Measurements from ENCODE around the gene CDC20. TPM values are rescaled to one million over a fixed set of nuclear protein-coding genes. Genes with fewer than 3 reads are reported as not detected.

CDC20 gene
- total RNA-seq, 1 experiment from 2014 or later: 296 TPM

DNA sequence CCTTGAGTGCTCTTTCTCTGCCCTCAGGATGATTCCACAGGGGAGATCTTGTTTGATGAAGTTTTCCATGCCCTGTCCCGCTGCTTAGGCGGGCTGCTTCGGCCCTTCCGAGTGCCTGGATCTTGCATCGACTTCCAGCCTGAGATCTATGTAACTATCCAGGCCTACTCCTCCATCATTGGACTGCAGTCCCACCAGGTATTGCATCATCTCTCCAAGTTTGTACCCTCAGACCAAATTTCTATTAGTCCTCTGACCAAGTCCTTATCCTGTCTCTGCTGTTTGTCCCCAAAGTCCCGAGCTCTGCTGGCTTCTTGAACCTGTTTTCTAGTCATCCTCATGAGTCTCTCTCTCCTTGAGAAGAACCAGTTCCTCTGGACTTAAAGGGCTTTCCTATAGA, 45.6 kb downstream of the CDC20 start:
- POLR2A ChIA-PET (ENCODE audit: low non-redundant PET): no interaction called here
- no TSS peak for BruUV-seq (replicated peaks)
- DNase-seq (ENCODE audit: low spot score): no peak
- H3K27ac ChIP-seq (ENCODE audit: low read depth, low read length, poor library complexity, severe bottlenecking): no peak overlapping the region
- H3K36me3 ChIP-seq (ENCODE audit: insufficient read depth, low read length, poor library complexity, severe bottlenecking): peaks cover 8% of the 10 kb centered on the region
- H3K4me3 ChIP-seq (ENCODE audit: low read depth, low read length, poor library complexity, severe bottlenecking): no peak overlapping the region
- no peaks in the 10 kb centered on the region for H3K27me3 ChIP-seq (replicated peaks; ENCODE audit: insufficient read depth, low read depth, low read length, poor library complexity)
- H3K4me1 ChIP-seq (ENCODE audit: insufficient read depth, low read length, poor library complexity, severe bottlenecking): no peaks in the 10 kb centered on the region
- no peak for TF ChIP-seq EZH2 (IDR thresholded peaks at IDR 0.05; ENCODE audit: borderline replicate concordance, low read depth, low read length, poor library complexity, severe bottlenecking)
- TF ChIP-seq, protein P1, sequence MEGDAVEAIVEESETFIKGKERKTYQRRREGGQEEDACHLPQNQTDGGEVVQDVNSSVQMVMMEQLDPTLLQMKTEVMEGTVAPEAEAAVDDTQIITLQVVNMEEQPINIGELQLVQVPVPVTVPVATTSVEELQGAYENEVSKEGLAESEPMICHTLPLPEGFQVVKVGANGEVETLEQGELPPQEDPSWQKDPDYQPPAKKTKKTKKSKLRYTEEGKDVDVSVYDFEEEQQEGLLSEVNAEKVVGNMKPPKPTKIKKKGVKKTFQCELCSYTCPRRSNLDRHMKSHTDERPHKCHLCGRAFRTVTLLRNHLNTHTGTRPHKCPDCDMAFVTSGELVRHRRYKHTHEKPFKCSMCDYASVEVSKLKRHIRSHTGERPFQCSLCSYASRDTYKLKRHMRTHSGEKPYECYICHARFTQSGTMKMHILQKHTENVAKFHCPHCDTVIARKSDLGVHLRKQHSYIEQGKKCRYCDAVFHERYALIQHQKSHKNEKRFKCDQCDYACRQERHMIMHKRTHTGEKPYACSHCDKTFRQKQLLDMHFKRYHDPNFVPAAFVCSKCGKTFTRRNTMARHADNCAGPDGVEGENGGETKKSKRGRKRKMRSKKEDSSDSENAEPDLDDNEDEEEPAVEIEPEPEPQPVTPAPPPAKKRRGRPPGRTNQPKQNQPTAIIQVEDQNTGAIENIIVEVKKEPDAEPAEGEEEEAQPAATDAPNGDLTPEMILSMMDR (conservative IDR thresholded peaks at IDR 0.05; ENCODE audit: low read depth, low read length): no peak
- no peaks in the 10 kb centered on the region for H3K9me3 ChIP-seq (ENCODE audit: low read depth, low read length, poor library complexity, severe bottlenecking)
- CTCF ChIA-PET: no interaction called here
- intact Hi-C loops (cut with micrococcal nuclease; ENCODE audit: unreplicated experiment): no loop called here

DNA sequence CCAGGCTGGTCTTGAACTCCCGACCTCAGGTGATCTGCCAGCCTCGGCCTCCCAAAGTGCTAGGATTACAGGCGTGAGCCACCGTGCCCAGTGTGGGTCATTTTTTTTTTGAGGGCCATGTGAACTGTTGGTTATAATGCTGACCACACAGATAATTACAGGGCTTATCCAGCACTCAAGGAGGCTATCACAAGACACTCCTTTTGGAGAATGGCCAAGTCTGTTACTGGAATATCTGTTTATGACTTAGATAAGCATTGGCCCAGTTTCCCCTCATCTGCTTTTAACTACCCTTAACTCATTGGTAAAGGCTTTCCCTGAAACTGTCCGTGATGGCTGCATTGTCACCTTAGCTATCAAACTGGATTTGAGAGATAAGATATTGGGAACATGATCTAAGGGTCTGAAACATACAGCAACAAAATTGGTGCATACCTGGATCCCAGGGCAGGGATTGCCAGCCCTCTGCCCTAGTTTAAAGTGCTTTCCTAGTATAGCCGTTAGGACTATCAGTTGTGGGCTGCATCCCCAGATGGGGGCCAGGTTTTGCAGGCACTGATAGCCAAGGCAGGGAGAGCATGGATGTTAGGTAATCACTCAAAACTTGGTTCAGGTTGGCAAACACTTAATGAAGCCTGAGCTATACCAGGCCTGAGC, 46.6 kb downstream of the CDC20 start:
- peaks cover 8% of the 10 kb centered on the region for H3K36me3 ChIP-seq (ENCODE audit: insufficient read depth, low read length, poor library complexity, severe bottlenecking)
- no peak for DNase-seq (ENCODE audit: low spot score)
- no peak overlapping the region for H3K27ac ChIP-seq (ENCODE audit: low read depth, low read length, poor library complexity, severe bottlenecking)
- ChIA-PET POLR2A (ENCODE audit: low non-redundant PET) (no interaction called here), CTCF (no interaction called here)
- no peaks in the 10 kb centered on the region for H3K27me3 ChIP-seq (replicated peaks; ENCODE audit: insufficient read depth, low read depth, low read length, poor library complexity)
- no peak overlapping the region for H3K4me3 ChIP-seq (ENCODE audit: low read depth, low read length, poor library complexity, severe bottlenecking)
- TF ChIP-seq, protein P1 (conservative IDR thresholded peaks at IDR 0.05; ENCODE audit: low read depth, low read length): no peak
- no peak for TF ChIP-seq EZH2 (IDR thresholded peaks at IDR 0.05; ENCODE audit: borderline replicate concordance, low read depth, low read length, poor library complexity, severe bottlenecking)
- no peaks in the 10 kb centered on the region for H3K9me3 ChIP-seq (ENCODE audit: low read depth, low read length, poor library complexity, severe bottlenecking)
- no TSS peak for BruUV-seq (replicated peaks)
- intact Hi-C loops (cut with micrococcal nuclease; ENCODE audit: unreplicated experiment): no loop called here
- no peaks in the 10 kb centered on the region for H3K4me1 ChIP-seq (ENCODE audit: insufficient read depth, low read length, poor library complexity, severe bottlenecking)

DNA sequence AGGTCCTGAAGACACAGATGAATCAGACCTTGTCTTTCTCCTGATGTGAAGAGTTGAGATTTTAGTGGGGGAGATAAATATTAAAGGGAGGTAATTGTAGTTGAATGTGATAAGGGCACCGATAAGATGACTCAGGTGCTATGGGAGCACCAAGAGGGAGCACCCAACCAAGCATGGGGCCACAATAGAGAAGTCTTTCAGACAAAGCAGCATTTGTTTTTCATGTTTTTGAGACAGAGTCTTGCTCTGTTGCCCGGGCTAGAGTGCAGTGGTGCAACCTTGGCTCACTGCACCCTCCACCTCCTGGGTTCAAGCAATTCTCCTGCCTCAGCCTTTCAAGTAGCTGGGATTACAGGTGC, 47.1 kb downstream of the CDC20 start:
- ChIA-PET POLR2A (ENCODE audit: low non-redundant PET) (no interaction called here), CTCF (no interaction called here)
- intact Hi-C loops (cut with micrococcal nuclease; ENCODE audit: unreplicated experiment): no loop called here
- no peak for DNase-seq (ENCODE audit: low spot score)
- Histone ChIP-seq H3K36me3 (ENCODE audit: insufficient read depth, low read length, poor library complexity, severe bottlenecking) (peaks cover 8% of the 10 kb centered on the region), H3K27ac (ENCODE audit: low read depth, low read length, poor library complexity, severe bottlenecking) (no peak overlapping the region), H3K9me3 (ENCODE audit: low read depth, low read length, poor library complexity, severe bottlenecking) (no peaks in the 10 kb centered on the region), H3K27me3 (replicated peaks; ENCODE audit: insufficient read depth, low read depth, low read length, poor library complexity) (no peaks in the 10 kb centered on the region), H3K4me3 (ENCODE audit: low read depth, low read length, poor library complexity, severe bottlenecking) (no peak overlapping the region), H3K4me1 (ENCODE audit: insufficient read depth, low read length, poor library complexity, severe bottlenecking) (no peaks in the 10 kb centered on the region)
- BruUV-seq (replicated peaks): no TSS peak
- TF ChIP-seq, protein P1 (conservative IDR thresholded peaks at IDR 0.05; ENCODE audit: low read depth, low read length): no peak
- TF ChIP-seq EZH2 (IDR thresholded peaks at IDR 0.05; ENCODE audit: borderline replicate concordance, low read depth, low read length, poor library complexity, severe bottlenecking): no peak
